ENCODE measurements around the gene CDK4.

The CDK4 gene

DNA sequence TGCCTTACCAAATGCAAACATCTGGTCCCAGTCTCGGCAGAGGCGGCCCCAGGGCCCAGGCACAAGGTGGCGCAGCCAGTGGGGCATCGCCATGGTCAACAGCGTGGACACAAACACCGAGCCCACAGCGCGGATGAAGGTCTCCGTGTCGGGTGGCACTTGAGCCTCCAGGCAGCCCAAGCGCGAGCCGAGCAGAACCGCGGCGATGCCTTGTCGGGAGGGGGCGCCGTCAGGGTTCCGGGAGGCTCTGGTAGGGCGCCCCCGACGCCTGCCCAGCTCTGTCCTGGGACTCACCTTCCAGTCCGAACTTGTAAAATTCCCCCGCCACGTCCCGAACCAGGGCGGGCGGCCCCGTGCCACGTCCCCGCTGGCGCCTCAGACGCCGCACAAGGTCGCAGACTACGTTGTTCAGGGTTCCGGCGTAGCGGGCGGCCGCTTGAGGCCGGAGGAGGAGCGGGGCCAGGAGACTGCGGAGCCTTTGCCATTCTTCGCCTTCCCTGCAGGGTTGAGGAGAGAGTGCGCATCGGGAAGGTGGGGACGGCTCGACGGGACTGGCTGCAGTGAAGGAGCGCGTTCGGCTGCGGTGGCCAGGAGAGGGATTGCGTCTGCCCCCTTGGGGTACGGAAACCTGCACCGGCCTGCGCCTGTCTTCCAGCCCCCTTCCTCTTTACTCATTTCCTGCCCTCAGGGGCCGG lies 13.0 kb upstream of the CDK4 start:
- Mint-ChIP-seq H3K9me3 (no peaks in the 10 kb centered on the region), H3K27ac (peak overlapping the region; percentile 80), H3K4me3 (peak overlapping the region; percentile 87), H3K36me3 (peaks cover 13% of the 10 kb centered on the region), H3K27me3 (peaks cover 12% of the 10 kb centered on the region), H3K4me1 (peaks cover 40% of the 10 kb centered on the region)

DNA sequence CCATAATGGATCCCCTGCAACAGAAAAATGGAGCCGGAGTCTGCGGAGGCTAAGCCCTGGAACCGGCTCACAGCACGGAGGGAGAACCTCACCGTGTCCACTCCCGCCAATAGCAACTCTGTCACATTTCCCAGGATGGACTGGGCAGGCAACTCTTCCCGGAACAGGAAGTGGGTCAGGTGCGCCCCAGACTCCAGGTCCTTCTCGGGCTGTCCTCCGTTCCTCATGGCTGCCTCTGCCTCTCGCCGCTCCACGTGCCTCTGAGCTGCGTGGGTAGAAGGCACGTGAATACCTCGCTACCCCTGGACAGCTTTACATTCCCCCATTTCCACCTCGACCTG lies 12.5 kb upstream of the CDK4 start:
- peaks cover 12% of the 10 kb centered on the region for H3K27me3 Mint-ChIP-seq
- H3K9me3 Mint-ChIP-seq, result no peaks in the 10 kb centered on the region
- H3K4me1 Mint-ChIP-seq, result peaks cover 38% of the 10 kb centered on the region
- peaks cover 11% of the 10 kb centered on the region for H3K36me3 Mint-ChIP-seq
- H3K27ac Mint-ChIP-seq, result peak overlapping the region; percentile 80
- H3K4me3 Mint-ChIP-seq, result peak overlapping the region; percentile 87

GRCh38 chr12:57763881-57764661 lies 12.0 kb upstream of the CDK4 start:
- Mint-ChIP-seq H3K27ac (peak overlapping the region; percentile 80), H3K36me3 (peaks cover 12% of the 10 kb centered on the region), H3K9me3 (no peaks in the 10 kb centered on the region), H3K4me1 (peaks cover 44% of the 10 kb centered on the region), H3K27me3 (peaks cover 12% of the 10 kb centered on the region), H3K4me3 (peak overlapping the region; percentile 87)

GRCh38 chr12:57762463-57762862 lies 10.4 kb upstream of the CDK4 start:
- Mint-ChIP-seq H3K36me3 (peaks cover 13% of the 10 kb centered on the region), H3K4me1 (peaks cover 48% of the 10 kb centered on the region), H3K4me3 (no peak overlapping the region), H3K27me3 (peaks cover 12% of the 10 kb centered on the region), H3K27ac (no peak overlapping the region), H3K9me3 (no peaks in the 10 kb centered on the region)

GRCh38 chr12:57761391-57761998 lies 9.4 kb upstream of the CDK4 start:
- Mint-ChIP-seq H3K27ac (no peak overlapping the region), H3K36me3 (peaks cover 13% of the 10 kb centered on the region), H3K4me3 (no peak overlapping the region), H3K9me3 (no peaks in the 10 kb centered on the region), H3K27me3 (peaks cover 10% of the 10 kb centered on the region), H3K4me1 (peaks cover 50% of the 10 kb centered on the region)

DNA sequence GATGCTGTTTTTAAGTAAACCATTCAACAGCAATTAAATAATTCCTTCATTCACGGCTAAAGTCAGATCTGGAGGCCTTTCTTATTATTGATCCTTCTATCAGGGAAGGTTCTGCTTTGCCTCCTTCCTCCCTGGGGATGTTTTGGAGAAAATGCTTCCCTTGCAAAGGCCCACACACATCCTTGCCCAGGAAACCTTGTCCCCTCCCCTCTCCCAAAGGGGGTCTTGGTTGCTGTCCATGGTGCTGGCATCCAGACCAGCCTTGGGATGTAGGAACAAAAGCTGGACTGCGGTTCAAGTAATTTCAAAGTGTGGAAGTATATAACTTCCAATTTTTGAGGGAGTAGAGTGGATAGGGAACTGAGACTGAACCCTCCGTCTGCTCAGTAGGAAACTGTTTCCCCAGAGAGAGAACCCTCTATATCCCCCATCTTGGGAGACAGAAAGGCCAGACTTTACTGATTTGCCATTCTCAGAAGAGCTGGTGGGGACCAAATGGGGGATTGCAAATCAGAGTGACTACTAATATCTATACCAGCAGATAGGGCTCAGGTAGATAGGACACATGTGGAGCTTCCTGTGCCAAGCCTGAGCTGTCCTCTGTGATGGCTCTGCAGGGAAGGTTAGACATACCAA lies 8.4 kb upstream of the CDK4 start:
- no peak overlapping the region for H3K27ac Mint-ChIP-seq
- no peak overlapping the region for H3K4me3 Mint-ChIP-seq
- peaks cover 49% of the 10 kb centered on the region for H3K4me1 Mint-ChIP-seq
- H3K27me3 Mint-ChIP-seq, result peaks cover 7% of the 10 kb centered on the region
- no peaks in the 10 kb centered on the region for H3K9me3 Mint-ChIP-seq
- H3K36me3 Mint-ChIP-seq, result peaks cover 13% of the 10 kb centered on the region

DNA sequence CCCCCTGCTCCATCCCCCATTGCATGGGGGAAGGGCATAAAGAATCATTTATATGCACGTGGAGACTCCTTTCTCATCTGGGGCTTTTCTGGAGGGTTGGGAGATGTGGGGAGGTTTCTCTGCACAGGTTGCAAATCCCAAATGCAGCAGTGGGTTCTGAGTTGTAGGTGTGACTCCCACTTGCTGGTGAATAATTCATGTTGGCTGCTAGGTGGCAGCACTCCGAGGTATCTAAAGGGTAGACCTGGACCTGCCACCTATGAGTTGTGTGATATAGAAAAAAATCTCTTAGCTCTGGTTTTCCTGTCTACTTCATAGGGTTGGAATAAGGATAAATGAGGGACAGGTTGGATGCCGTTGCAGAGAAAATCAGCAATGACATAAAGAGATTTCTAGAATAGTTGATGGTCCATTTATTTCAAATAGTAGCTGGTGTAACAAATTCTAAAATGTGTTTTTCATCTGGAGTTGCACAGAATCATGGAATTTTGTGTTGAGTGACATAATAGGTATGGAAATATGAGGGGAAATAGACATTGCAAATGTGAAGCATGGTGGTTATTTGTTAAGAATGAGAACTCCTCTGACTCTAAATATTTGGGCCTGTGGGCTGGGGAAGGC lies 7.4 kb upstream of the CDK4 start:
- peaks cover 13% of the 10 kb centered on the region for H3K36me3 Mint-ChIP-seq
- H3K4me3 Mint-ChIP-seq, result no peak overlapping the region
- H3K27me3 Mint-ChIP-seq, result peaks cover 5% of the 10 kb centered on the region
- H3K4me1 Mint-ChIP-seq, result peaks cover 48% of the 10 kb centered on the region
- no peak overlapping the region for H3K27ac Mint-ChIP-seq
- no peaks in the 10 kb centered on the region for H3K9me3 Mint-ChIP-seq

GRCh38 chr12:57758552-57759359 lies 6.6 kb upstream of the CDK4 start:
- H3K4me3 Mint-ChIP-seq, result no peak overlapping the region
- H3K27ac Mint-ChIP-seq, result no peak overlapping the region
- H3K9me3 Mint-ChIP-seq, result no peaks in the 10 kb centered on the region
- peaks cover 2% of the 10 kb centered on the region for H3K27me3 Mint-ChIP-seq
- peaks cover 10% of the 10 kb centered on the region for H3K36me3 Mint-ChIP-seq
- H3K4me1 Mint-ChIP-seq, result peaks cover 48% of the 10 kb centered on the region

DNA sequence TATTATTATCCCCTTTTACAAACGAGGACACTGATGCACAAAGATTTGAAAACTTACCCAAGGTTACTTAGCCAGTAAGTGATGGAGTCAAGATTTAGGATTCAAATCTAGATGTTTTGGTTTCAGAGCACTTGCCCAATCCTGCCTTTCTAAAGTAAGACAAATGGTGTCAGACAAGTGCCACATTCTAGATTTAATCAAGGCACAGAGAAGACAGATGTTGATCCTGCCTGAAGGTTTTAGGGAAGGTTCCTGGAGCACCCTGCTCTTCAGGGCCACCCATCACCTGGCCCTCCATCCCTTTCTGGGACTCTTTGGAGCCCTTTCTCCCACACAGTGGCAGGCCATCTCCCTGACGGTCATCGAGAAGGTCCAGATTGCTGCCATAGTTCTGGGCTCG lies 5.7 kb upstream of the CDK4 start:
- no peak overlapping the region for H3K4me3 Mint-ChIP-seq
- no peak overlapping the region for H3K27ac Mint-ChIP-seq
- peaks cover 53% of the 10 kb centered on the region for H3K4me1 Mint-ChIP-seq
- no peaks in the 10 kb centered on the region for H3K9me3 Mint-ChIP-seq
- H3K36me3 Mint-ChIP-seq, result peaks cover 6% of the 10 kb centered on the region
- H3K27me3 Mint-ChIP-seq, result no peaks in the 10 kb centered on the region

DNA sequence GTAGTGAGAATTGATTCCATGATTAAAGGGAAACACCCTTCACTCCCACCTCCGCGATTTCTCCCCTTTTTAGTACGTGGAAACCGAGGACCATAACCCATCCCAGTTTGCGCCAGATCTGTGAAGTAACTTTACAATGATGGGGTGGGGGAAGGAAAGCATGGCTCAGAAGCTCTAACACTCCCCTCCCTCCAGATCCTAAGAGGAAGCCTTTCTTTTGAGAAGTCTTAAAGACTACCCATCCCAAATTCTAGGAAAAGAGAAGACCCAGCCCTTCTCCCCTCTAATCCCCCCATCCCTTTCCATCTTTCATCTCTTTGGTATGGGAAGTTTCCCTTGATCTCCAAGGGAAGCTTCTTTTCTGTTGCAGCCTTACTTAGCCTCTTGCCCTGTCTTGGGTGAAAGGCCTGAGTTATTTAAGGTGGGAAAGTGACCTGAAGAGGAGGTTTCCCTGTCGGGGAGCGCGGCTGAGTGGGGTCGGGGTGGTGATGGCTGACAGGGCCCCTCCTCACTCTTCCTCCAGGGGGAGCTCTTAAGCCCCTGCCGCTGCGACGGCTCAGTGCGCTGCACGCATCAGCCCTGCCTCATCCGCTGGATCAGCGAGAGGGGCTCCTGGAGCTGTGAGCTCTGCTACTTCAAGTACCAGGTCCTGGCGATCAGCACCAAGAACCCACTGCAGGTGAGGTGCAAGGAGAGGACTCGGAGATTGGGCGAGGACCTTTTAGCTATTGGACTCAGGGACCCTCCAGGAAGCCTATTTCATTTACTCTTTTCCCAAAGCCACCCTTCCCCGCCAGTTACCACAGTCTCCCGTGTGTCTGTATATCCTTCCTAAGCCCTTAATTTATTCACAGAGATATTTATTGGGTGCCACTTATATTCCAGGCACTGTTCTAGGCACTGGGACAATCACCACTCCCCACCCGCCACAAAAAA lies 4.6 kb upstream of the CDK4 start:
- Mint-ChIP-seq H3K4me3 (peak overlapping the region; percentile 84), H3K9me3 (no peaks in the 10 kb centered on the region), H3K27ac (peak overlapping the region; percentile 14), H3K4me1 (peaks cover 62% of the 10 kb centered on the region), H3K27me3 (no peaks in the 10 kb centered on the region), H3K36me3 (peaks cover 8% of the 10 kb centered on the region)

GRCh38 chr12:57755454-57756372 lies 3.6 kb upstream of the CDK4 start:
- Mint-ChIP-seq H3K27ac (peak overlapping the region; percentile 14), H3K36me3 (peaks cover 14% of the 10 kb centered on the region), H3K9me3 (no peaks in the 10 kb centered on the region)

DNA sequence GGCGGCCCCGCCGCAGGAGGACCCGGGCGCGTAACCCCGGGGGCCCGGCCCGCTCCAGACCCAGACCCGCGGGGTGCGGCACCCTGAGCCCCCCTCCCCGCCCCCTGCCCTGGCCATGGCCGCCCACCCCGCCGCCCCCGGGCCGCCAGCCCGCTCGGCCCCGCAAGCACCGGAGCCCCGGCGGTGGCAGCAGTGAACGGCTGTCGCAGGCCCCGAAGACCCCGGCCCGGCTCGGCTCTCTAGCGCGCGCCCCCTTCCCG lies 3.0 kb upstream of the CDK4 start:
- no peak overlapping the region for H3K4me3 Mint-ChIP-seq
- H3K27me3 Mint-ChIP-seq, result no peaks in the 10 kb centered on the region
- H3K36me3 Mint-ChIP-seq, result peaks cover 19% of the 10 kb centered on the region
- H3K4me1 Mint-ChIP-seq, result peaks cover 70% of the 10 kb centered on the region
- no peak overlapping the region for H3K27ac Mint-ChIP-seq
- H3K9me3 Mint-ChIP-seq, result no peaks in the 10 kb centered on the region

More at GRCh38 chr12:57755454-57756372, 3.6 kb upstream of the CDK4 start:
- Mint-ChIP-seq H3K4me3 (peak overlapping the region; percentile 84), H3K4me1 (peaks cover 65% of the 10 kb centered on the region), H3K27me3 (no peaks in the 10 kb centered on the region)

DNA sequence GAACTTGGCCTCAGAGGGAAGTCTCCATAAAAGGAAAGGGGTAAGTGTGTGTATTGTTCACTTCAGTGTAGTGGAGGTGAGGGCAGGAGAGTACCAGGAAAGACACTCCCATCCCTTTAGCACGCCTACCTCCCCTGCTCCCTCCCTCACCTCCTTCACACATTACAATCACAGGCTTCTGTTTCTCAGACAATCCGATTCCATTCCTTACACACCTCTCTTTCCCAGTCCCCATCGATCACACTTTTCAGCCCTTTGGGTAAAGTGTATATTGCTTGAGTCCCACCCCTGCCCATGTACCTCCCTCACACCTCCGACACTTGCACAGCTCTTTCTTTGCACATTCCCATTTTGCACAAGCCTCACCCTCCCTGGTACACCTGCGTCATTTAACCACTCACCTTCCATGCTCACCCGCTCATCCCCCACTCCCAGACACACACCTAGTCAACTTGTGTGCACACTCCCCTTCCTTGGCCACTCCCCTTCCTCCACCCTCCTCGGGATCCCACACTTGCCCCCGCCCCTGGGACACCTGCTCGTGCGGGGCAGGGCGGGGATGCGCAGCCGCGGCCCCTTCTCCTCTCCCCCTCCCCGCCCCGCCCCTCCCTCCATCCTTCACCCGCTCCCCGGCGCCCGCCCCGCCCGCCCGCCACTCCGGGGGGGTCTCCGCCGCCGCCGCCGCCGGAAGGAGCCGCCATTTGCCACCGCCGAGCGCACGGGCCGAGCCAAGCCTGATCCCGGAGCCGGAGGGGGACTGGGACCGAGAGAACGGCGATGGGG lies 2.5 kb upstream of the CDK4 start, which contains the start of gene MARCHF9:
Gene MARCHF9, plus strand, starts transcription at position 693 of the 783 bp plus-strand sequence. CDS start 426 bp downstream, outside the sequence.
- H3K27ac Mint-ChIP-seq, result peak within 1 kb of the TSS; percentile 84
- H3K4me1 Mint-ChIP-seq, result peaks cover 66% of the 10 kb centered on the region
- H3K36me3 Mint-ChIP-seq, result peaks cover 19% of the 10 kb centered on the region
- H3K27me3 Mint-ChIP-seq, result no peaks in the 10 kb centered on the region
- peak within 1 kb of the TSS; percentile 90 for H3K4me3 Mint-ChIP-seq
- no peaks in the 10 kb centered on the region for H3K9me3 Mint-ChIP-seq

All from activated naive CD4-positive, alpha-beta T cell treated with anti-CD3 and anti-CD28 coated beads, Interleukin-2, amount 50 U/mL, for 24 hours (primary cell).